ENCODE results near the gene ANKRD65. TPM values are rescaled to one million over a fixed set of nuclear protein-coding genes. Genes with fewer than 3 reads are reported as not detected.
A peak's percentile ranks its signal among the peaks of the same experiment; 100 is the strongest.
"Not testable (repeated sequence)": the region's sequence is repeated elsewhere in the genome, so short reads cannot be mapped to it uniquely, and the experiment has no call there.

ANKRD65 gene
- polyA plus RNA-seq, 2 donors = 10.6 to 12.4 TPM

- H3K36me3 ChIP-seq (ENCODE audit: control insufficient read depth in 2 of 2, insufficient read depth in 2 of 2, low read length in 1 of 2) = peaks cover 3 to 16% of the 10 kb centered on the region in 2 donors
- peak within 1 kb of the TSS; percentile 90 to 92 for H3K27ac ChIP-seq (ENCODE audit: low read depth in 2 of 2, low read length in 1 of 2)
- no peaks in the 10 kb centered on the region for H3K27me3 ChIP-seq (ENCODE audit: control insufficient read depth in 1 of 2, insufficient read depth in 2 of 2, low read length in 2 of 2)
- H3K4me1 ChIP-seq (ENCODE audit: control insufficient read depth in 2 of 2, insufficient read depth in 2 of 2, low read length in 1 of 2) = peaks cover 6 to 11% of the 10 kb centered on the region in 2 donors
- H3K9me3 ChIP-seq (ENCODE audit: control insufficient read depth in 2 of 2, insufficient read depth in 1 of 2, low read depth in 1 of 2, low read length in 1 of 2) = no peaks in the 10 kb centered on the region
- 0 to 1% methylated on average over 97 to 98 of the region's 98 CpGs for WGBS, 2 donors
- peak within 1 kb of the TSS; percentile 95 to 96 for H3K4me3 ChIP-seq (ENCODE audit: low read depth in 1 of 2, low read length in 2 of 2)
Measured at GRCh38 chr1:1406821-1407635, 14.0 kb downstream of the ANKRD65 start, which contains the start of gene MRPL20. Gene MRPL20, minus strand, starts transcription at chr1:1407293. Its CDS starts 76 bp downstream, at chr1:1407217.

- Histone ChIP-seq H3K27me3 (ENCODE audit: control insufficient read depth in 1 of 2, insufficient read depth in 2 of 2, low read length in 2 of 2) (no peaks in the 10 kb centered on the region), H3K36me3 (ENCODE audit: control insufficient read depth in 2 of 2, insufficient read depth in 2 of 2, low read length in 1 of 2) (peaks cover 6 to 20% of the 10 kb centered on the region in 2 donors)
- 36 to 39% methylated on average over 43 of the region's 43 CpGs for WGBS, 2 donors
Measured at GRCh38 chr1:1406101-1406820, 14.8 kb downstream of the ANKRD65 start.

GRCh38 chr1:1403653-1404052 lies 17.4 kb downstream of the ANKRD65 start:
- Histone ChIP-seq H3K9me3 (ENCODE audit: control insufficient read depth in 2 of 2, insufficient read depth in 1 of 2, low read depth in 1 of 2, low read length in 1 of 2) (no peaks in the 10 kb centered on the region), H3K4me1 (ENCODE audit: control insufficient read depth in 2 of 2, insufficient read depth in 2 of 2, low read length in 1 of 2) (peaks cover 6 to 25% of the 10 kb centered on the region in 2 donors), H3K27me3 (ENCODE audit: control insufficient read depth in 1 of 2, insufficient read depth in 2 of 2, low read length in 2 of 2) (no peaks in the 10 kb centered on the region), H3K27ac (ENCODE audit: low read depth in 2 of 2, low read length in 1 of 2) (no peak overlapping the region), H3K36me3 (ENCODE audit: control insufficient read depth in 2 of 2, insufficient read depth in 2 of 2, low read length in 1 of 2) (peaks cover 11 to 30% of the 10 kb centered on the region in 2 donors), H3K4me3 (ENCODE audit: low read depth in 1 of 2, low read length in 2 of 2) (no peak overlapping the region)
- 81% methylated on average over 7 of the region's 7 CpGs for WGBS, 2 donors

More at GRCh38 chr1:1406101-1406820, 14.8 kb downstream of the ANKRD65 start:
- peak overlapping the region; percentile 0 to 81 for H3K27ac ChIP-seq (ENCODE audit: low read depth in 2 of 2, low read length in 1 of 2)
- H3K9me3 ChIP-seq (ENCODE audit: control insufficient read depth in 2 of 2, insufficient read depth in 1 of 2, low read depth in 1 of 2, low read length in 1 of 2) = no peaks in the 10 kb centered on the region
- peaks cover 6 to 12% of the 10 kb centered on the region in 2 donors for H3K4me1 ChIP-seq (ENCODE audit: control insufficient read depth in 2 of 2, insufficient read depth in 2 of 2, low read length in 1 of 2)
- peak overlapping the region; percentile 95 to 96 for H3K4me3 ChIP-seq (ENCODE audit: low read depth in 1 of 2, low read length in 2 of 2)

GRCh38 chr1:1402901-1403392 lies 18.1 kb downstream of the ANKRD65 start:
- not testable (repeated sequence) for H3K4me3 ChIP-seq (ENCODE audit: low read depth in 1 of 2, low read length in 2 of 2); H3K9me3 ChIP-seq (ENCODE audit: control insufficient read depth in 2 of 2, insufficient read depth in 1 of 2, low read depth in 1 of 2, low read length in 1 of 2); H3K27me3 ChIP-seq (ENCODE audit: control insufficient read depth in 1 of 2, insufficient read depth in 2 of 2, low read length in 2 of 2); H3K27ac ChIP-seq (ENCODE audit: low read depth in 2 of 2, low read length in 1 of 2)
- 83 to 86% methylated on average over 9 of the region's 9 CpGs for WGBS, 2 donors
- Histone ChIP-seq H3K36me3 (ENCODE audit: control insufficient read depth in 2 of 2, insufficient read depth in 2 of 2, low read length in 1 of 2) (peaks cover 11 to 30% of the 10 kb centered on the region in 2 donors), H3K4me1 (ENCODE audit: control insufficient read depth in 2 of 2, insufficient read depth in 2 of 2, low read length in 1 of 2) (peaks cover 4 to 26% of the 10 kb centered on the region in 2 donors)

- H3K36me3 ChIP-seq (ENCODE audit: control insufficient read depth in 2 of 2, insufficient read depth in 2 of 2, low read length in 1 of 2) = peaks cover 11 to 33% of the 10 kb centered on the region in 2 donors
- peak overlapping the region; percentile 14 to 34 for H3K27ac ChIP-seq (ENCODE audit: low read depth in 2 of 2, low read length in 1 of 2)
- H3K27me3 ChIP-seq (ENCODE audit: control insufficient read depth in 1 of 2, insufficient read depth in 2 of 2, low read length in 2 of 2) = no peaks in the 10 kb centered on the region
- no peak overlapping the region for H3K4me3 ChIP-seq (ENCODE audit: low read depth in 1 of 2, low read length in 2 of 2)
- WGBS, 2 donors = 58 to 67% methylated on average over 20 of the region's 20 CpGs
- H3K9me3 ChIP-seq (ENCODE audit: control insufficient read depth in 2 of 2, insufficient read depth in 1 of 2, low read depth in 1 of 2, low read length in 1 of 2) = no peaks in the 10 kb centered on the region
- H3K4me1 ChIP-seq (ENCODE audit: control insufficient read depth in 2 of 2, insufficient read depth in 2 of 2, low read length in 1 of 2) = peaks cover 3 to 26% of the 10 kb centered on the region in 2 donors
Measured at GRCh38 chr1:1402072-1402900, 18.8 kb downstream of the ANKRD65 start.

GRCh38 chr1:1401457-1402010 lies 19.5 kb downstream of the ANKRD65 start:
- Histone ChIP-seq H3K36me3 (ENCODE audit: control insufficient read depth in 2 of 2, insufficient read depth in 2 of 2, low read length in 1 of 2) (peaks cover 11 to 38% of the 10 kb centered on the region in 2 donors), H3K27ac (ENCODE audit: low read depth in 2 of 2, low read length in 1 of 2) (no peak overlapping the region), H3K27me3 (ENCODE audit: control insufficient read depth in 1 of 2, insufficient read depth in 2 of 2, low read length in 2 of 2) (no peaks in the 10 kb centered on the region), H3K4me1 (ENCODE audit: control insufficient read depth in 2 of 2, insufficient read depth in 2 of 2, low read length in 1 of 2) (peaks cover 3 to 26% of the 10 kb centered on the region in 2 donors), H3K9me3 (ENCODE audit: control insufficient read depth in 2 of 2, insufficient read depth in 1 of 2, low read depth in 1 of 2, low read length in 1 of 2) (no peaks in the 10 kb centered on the region), H3K4me3 (ENCODE audit: low read depth in 1 of 2, low read length in 2 of 2) (no peak overlapping the region)
- WGBS, 2 donors = 74 to 80% methylated on average over 7 of the region's 7 CpGs

- no peaks in the 10 kb centered on the region for H3K9me3 ChIP-seq (ENCODE audit: control insufficient read depth in 2 of 2, insufficient read depth in 1 of 2, low read depth in 1 of 2, low read length in 1 of 2)
- no peak overlapping the region for H3K27ac ChIP-seq (ENCODE audit: low read depth in 2 of 2, low read length in 1 of 2)
- peak overlapping the region in 1 of 2 donors; percentile 95 for H3K4me3 ChIP-seq (ENCODE audit: low read depth in 1 of 2, low read length in 2 of 2)
- peaks cover 0 to 21% of the 10 kb centered on the region in 2 donors for H3K4me1 ChIP-seq (ENCODE audit: control insufficient read depth in 2 of 2, insufficient read depth in 2 of 2, low read length in 1 of 2)
- WGBS, 2 donors = 79 to 82% methylated on average over 22 of the region's 22 CpGs
- H3K36me3 ChIP-seq (ENCODE audit: control insufficient read depth in 2 of 2, insufficient read depth in 2 of 2, low read length in 1 of 2) = peaks cover 11 to 38% of the 10 kb centered on the region in 2 donors
- H3K27me3 ChIP-seq (ENCODE audit: control insufficient read depth in 1 of 2, insufficient read depth in 2 of 2, low read length in 2 of 2) = no peaks in the 10 kb centered on the region
Measured at GRCh38 chr1:1400576-1401456, 20.3 kb downstream of the ANKRD65 start.

GRCh38 chr1:1399872-1400575 lies 21.1 kb downstream of the ANKRD65 start:
- Histone ChIP-seq H3K36me3 (ENCODE audit: control insufficient read depth in 2 of 2, insufficient read depth in 2 of 2, low read length in 1 of 2) (peaks cover 11 to 39% of the 10 kb centered on the region in 2 donors), H3K9me3 (ENCODE audit: control insufficient read depth in 2 of 2, insufficient read depth in 1 of 2, low read depth in 1 of 2, low read length in 1 of 2) (no peaks in the 10 kb centered on the region), H3K27me3 (ENCODE audit: control insufficient read depth in 1 of 2, insufficient read depth in 2 of 2, low read length in 2 of 2) (no peaks in the 10 kb centered on the region), H3K4me3 (ENCODE audit: low read depth in 1 of 2, low read length in 2 of 2) (peak overlapping the region; percentile 95 to 97), H3K27ac (ENCODE audit: low read depth in 2 of 2, low read length in 1 of 2) (peak overlapping the region; percentile 83 to 88), H3K4me1 (ENCODE audit: control insufficient read depth in 2 of 2, insufficient read depth in 2 of 2, low read length in 1 of 2) (peaks cover 0 to 21% of the 10 kb centered on the region in 2 donors)
- 5% methylated on average over 34 of the region's 34 CpGs for WGBS, 2 donors
